Mesendoderm (in vitro differentiated cells): ENCODE results near the gene MAN1B1.

Experiments used
- DNase-seq: peaks from one replicate; pipeline ENCODE4 v3.0.0; 2013
- H2AK5ac ChIP-seq: 2 replicates; pipeline ENCODE4 v1.6.1; 2013; ENCODE audit warnings: low read length, inconsistent platforms
- H2BK120ac ChIP-seq: 2 replicates; pipeline ENCODE4 v1.6.1; 2013; ENCODE audit warnings: low read depth, mild to moderate bottlenecking, low read length, moderate library complexity, mixed read lengths
- H2BK15ac ChIP-seq: replicated peaks from 2 replicates; pipeline ENCODE4 v1.6.1; 2013; ENCODE audit warnings: low read depth, mild to moderate bottlenecking, moderate library complexity
- H2BK5ac ChIP-seq: 2 replicates; pipeline ENCODE4 v1.6.1; 2013; ENCODE audit warnings: low read length, inconsistent platforms
- H3K18ac ChIP-seq: 2 replicates; pipeline ENCODE4 v1.6.1; 2013; ENCODE audit warnings: mild to moderate bottlenecking, low read length, mixed read lengths
- H3K23ac ChIP-seq: one replicate; pipeline ENCODE4 v1.6.1; 2013; ENCODE audit warnings: low read length
- H3K27ac ChIP-seq: 2 replicates; pipeline ENCODE4 v1.5.1; 2013; ENCODE audit warnings: low read depth, mild to moderate bottlenecking, inconsistent platforms, low read length, moderate library complexity
- H3K27me3 ChIP-seq: 2 replicates; pipeline ENCODE4 v1.6.1; 2013; ENCODE audit warnings: low read length, control low read depth, mild to moderate bottlenecking, inconsistent platforms; ENCODE audit not compliant: insufficient read depth, poor library complexity
- H3K36me3 ChIP-seq: 2 replicates; pipeline ENCODE4 v1.6.1; 2013; ENCODE audit warnings: low read length, inconsistent platforms; ENCODE audit not compliant: control insufficient read depth, insufficient read depth
- H3K4ac ChIP-seq: one replicate; pipeline ENCODE4 v1.6.1; 2013; ENCODE audit warnings: low read depth, mild to moderate bottlenecking, low read length, moderate library complexity
- H3K4me1 ChIP-seq: 2 replicates; pipeline ENCODE4 v1.6.1; 2013; ENCODE audit warnings: low read depth, low read length, inconsistent platforms; ENCODE audit not compliant: control insufficient read depth
- H3K4me2 ChIP-seq: 2 replicates; pipeline ENCODE4 v1.6.1; 2013; ENCODE audit warnings: low read length
- H3K4me3 ChIP-seq: 2 replicates; pipeline ENCODE4 v1.5.1; 2013; ENCODE audit warnings: mild to moderate bottlenecking, low read length
- H3K56ac ChIP-seq: one replicate; pipeline ENCODE4 v1.6.1; 2013; ENCODE audit warnings: low read length
- H3K79me1 ChIP-seq: 2 replicates; pipeline ENCODE4 v1.6.1; 2013; ENCODE audit warnings: low read length, inconsistent platforms
- H3K79me2 ChIP-seq: 2 replicates; pipeline ENCODE4 v1.6.1; 2013; ENCODE audit warnings: mild to moderate bottlenecking, low read length; ENCODE audit not compliant: control insufficient read depth, insufficient read depth
- H3K9ac ChIP-seq: 2 replicates; pipeline ENCODE4 v1.6.1; 2013; ENCODE audit warnings: low read length, inconsistent platforms
- H4K5ac ChIP-seq: one replicate; pipeline ENCODE4 v1.6.1; 2013; ENCODE audit warnings: low read length
- H4K8ac ChIP-seq: one replicate; pipeline ENCODE4 v1.6.1; 2013; ENCODE audit warnings: low read depth, mild to moderate bottlenecking, control low read depth, low read length, moderate library complexity
- WGBS: extraction: QIAGEN DNeasy Blood & Tissue Kit; methylation state at CpG from one replicate; pipeline ENCODE4 v1.1.7; 2013; ENCODE audit warnings: low lambda C conversion rate, missing lambda C conversion rate; ENCODE audit not compliant: insufficient coverage; ENCODE audit errors: extremely low coverage; 5-methylcytosine and 5-hydroxymethylcytosine counted together

MAN1B1 gene

DNA sequence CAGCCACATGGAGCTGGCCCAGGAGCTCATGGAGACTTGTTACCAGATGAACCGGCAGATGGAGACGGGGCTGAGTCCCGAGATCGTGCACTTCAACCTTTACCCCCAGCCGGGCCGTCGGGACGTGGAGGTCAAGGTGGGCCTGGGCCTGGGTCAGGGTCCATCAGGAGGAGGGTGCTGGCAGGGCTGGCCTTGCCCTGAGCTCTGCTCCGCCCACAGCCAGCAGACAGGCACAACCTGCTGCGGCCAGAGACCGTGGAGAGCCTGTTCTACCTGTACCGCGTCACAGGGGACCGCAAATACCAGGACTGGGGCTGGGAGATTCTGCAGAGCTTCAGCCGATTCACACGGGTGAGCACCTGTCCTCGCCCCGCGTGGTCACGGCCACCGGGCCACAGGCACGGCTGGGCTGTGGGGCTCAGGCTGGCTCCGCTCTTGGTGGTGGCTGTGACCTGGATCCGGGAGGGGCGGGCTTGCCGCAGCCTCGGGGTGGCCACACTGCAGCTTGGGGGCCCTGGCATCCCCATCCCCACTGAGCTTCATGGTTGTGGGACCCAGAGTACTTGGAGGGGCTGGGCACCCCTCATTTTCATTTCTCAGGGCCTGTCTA is 20.6 kb downstream of the MAN1B1 start:
- Histone ChIP-seq H3K4me3 (no peak overlapping the region), H3K4me1 (no peaks in the 10 kb centered on the region), H3K4ac (no peak overlapping the region), H2BK120ac (no peak overlapping the region), H3K79me2 (no peaks in the 10 kb centered on the region), H2AK5ac (no peak overlapping the region), H3K27ac (no peak overlapping the region), H2BK15ac (no peak overlapping the region), H3K56ac (no peak overlapping the region), H3K9ac (no peak overlapping the region), H4K5ac (no peak overlapping the region), H3K36me3 (peaks cover 14% of the 10 kb centered on the region), H3K23ac (no peak overlapping the region), H3K4me2 (no peak overlapping the region), H3K18ac (no peak overlapping the region), H2BK5ac (no peak overlapping the region), H3K27me3 (no peaks in the 10 kb centered on the region), H3K79me1 (no peaks in the 10 kb centered on the region), H4K8ac (no peak overlapping the region)
- DNase-seq: no peak
- WGBS: no CpG with 5 or more reads among the region's 27 CpGs

DNA sequence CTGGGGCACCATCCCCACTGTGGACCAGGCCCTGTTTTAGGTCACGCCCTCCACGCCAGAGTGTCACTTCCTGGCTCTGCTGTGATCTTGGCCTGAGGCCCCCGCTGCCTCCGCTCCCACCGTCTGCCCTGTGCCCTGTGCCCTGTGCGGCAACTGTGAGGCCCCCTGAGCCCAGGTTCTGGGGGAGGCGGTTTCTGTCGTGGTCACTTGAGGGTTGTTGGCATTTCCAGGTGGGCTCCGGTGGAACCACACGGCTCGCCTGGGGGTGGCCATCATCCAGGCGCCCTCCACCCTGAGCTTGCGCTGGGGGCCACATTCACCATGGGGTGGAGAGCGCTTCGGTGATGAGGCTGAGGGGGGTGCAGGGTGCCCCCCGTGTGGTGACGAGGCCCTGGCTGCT is 21.2 kb downstream of the MAN1B1 start:
- no peak for DNase-seq
- H3K4me3 ChIP-seq: no peak overlapping the region
- H3K79me1 ChIP-seq: no peaks in the 10 kb centered on the region
- H3K27me3 ChIP-seq: no peaks in the 10 kb centered on the region
- H2BK120ac ChIP-seq: no peak overlapping the region
- H3K27ac ChIP-seq: no peak overlapping the region
- H2AK5ac ChIP-seq: no peak overlapping the region
- no peak overlapping the region for H3K9ac ChIP-seq
- no peak overlapping the region for H3K18ac ChIP-seq
- H3K79me2 ChIP-seq: no peaks in the 10 kb centered on the region
- H4K5ac ChIP-seq: no peak overlapping the region
- no CpG with 5 or more reads among the region's 17 CpGs for WGBS
- H2BK15ac ChIP-seq: no peak overlapping the region
- H3K23ac ChIP-seq: no peak overlapping the region
- no peaks in the 10 kb centered on the region for H3K4me1 ChIP-seq
- H3K56ac ChIP-seq: no peak overlapping the region
- H3K36me3 ChIP-seq: peaks cover 9% of the 10 kb centered on the region
- H3K4ac ChIP-seq: no peak overlapping the region
- H3K4me2 ChIP-seq: no peak overlapping the region
- H2BK5ac ChIP-seq: no peak overlapping the region
- no peak overlapping the region for H4K8ac ChIP-seq

GRCh38 chr9:137108608-137109249 is 21.9 kb downstream of the MAN1B1 start:
- no peak overlapping the region for H3K23ac ChIP-seq
- no peak overlapping the region for H4K8ac ChIP-seq
- H3K56ac ChIP-seq: no peak overlapping the region
- peaks cover 2% of the 10 kb centered on the region for H3K36me3 ChIP-seq
- no peak overlapping the region for H3K18ac ChIP-seq
- H2BK15ac ChIP-seq: no peak overlapping the region
- H3K4ac ChIP-seq: no peak overlapping the region
- H2BK5ac ChIP-seq: no peak overlapping the region
- peaks cover 3% of the 10 kb centered on the region for H3K27me3 ChIP-seq
- H3K4me2 ChIP-seq: no peak overlapping the region
- H3K79me1 ChIP-seq: no peaks in the 10 kb centered on the region
- H3K9ac ChIP-seq: no peak overlapping the region
- no peaks in the 10 kb centered on the region for H3K79me2 ChIP-seq
- DNase-seq: no peak
- WGBS: no CpG with 5 or more reads among the region's 29 CpGs
- H2AK5ac ChIP-seq: no peak overlapping the region
- H2BK120ac ChIP-seq: no peak overlapping the region
- H3K4me3 ChIP-seq: no peak overlapping the region
- no peak overlapping the region for H4K5ac ChIP-seq
- H3K4me1 ChIP-seq: no peaks in the 10 kb centered on the region
- no peak overlapping the region for H3K27ac ChIP-seq

GRCh38 chr9:137109250-137110146 is 22.7 kb downstream of the MAN1B1 start:
- Histone ChIP-seq H3K4me2 (no peak overlapping the region), H3K4me3 (no peak overlapping the region), H3K4me1 (no peaks in the 10 kb centered on the region), H4K5ac (no peak overlapping the region), H2BK15ac (no peak overlapping the region), H3K56ac (no peak overlapping the region), H3K79me2 (no peaks in the 10 kb centered on the region), H3K4ac (no peak overlapping the region), H3K79me1 (no peaks in the 10 kb centered on the region), H2AK5ac (no peak overlapping the region), H3K27ac (no peak overlapping the region), H2BK120ac (no peak overlapping the region), H3K23ac (no peak overlapping the region), H3K18ac (no peak overlapping the region), H4K8ac (no peak overlapping the region), H3K27me3 (peaks cover 5% of the 10 kb centered on the region), H3K36me3 (no peaks in the 10 kb centered on the region), H3K9ac (no peak overlapping the region), H2BK5ac (no peak overlapping the region)
- DNase-seq: no peak
- WGBS: no CpG with 5 or more reads among the region's 34 CpGs

GRCh38 chr9:137110147-137110910 is 23.5 kb downstream of the MAN1B1 start:
- H3K4ac ChIP-seq: no peak overlapping the region
- H3K27me3 ChIP-seq: peaks cover 13% of the 10 kb centered on the region
- no peak overlapping the region for H4K8ac ChIP-seq
- H3K79me1 ChIP-seq: no peaks in the 10 kb centered on the region
- no peak overlapping the region for H3K9ac ChIP-seq
- no peaks in the 10 kb centered on the region for H3K4me1 ChIP-seq
- H3K4me3 ChIP-seq: no peak overlapping the region
- H3K4me2 ChIP-seq: no peak overlapping the region
- H2BK15ac ChIP-seq: no peak overlapping the region
- H2AK5ac ChIP-seq: no peak overlapping the region
- H3K18ac ChIP-seq: no peak overlapping the region
- no peak overlapping the region for H3K23ac ChIP-seq
- WGBS: no CpG with 5 or more reads among the region's 38 CpGs
- H3K56ac ChIP-seq: no peak overlapping the region
- no peaks in the 10 kb centered on the region for H3K79me2 ChIP-seq
- no peak overlapping the region for H4K5ac ChIP-seq
- H3K27ac ChIP-seq: no peak overlapping the region
- DNase-seq: no peak
- H3K36me3 ChIP-seq: no peaks in the 10 kb centered on the region
- H2BK120ac ChIP-seq: no peak overlapping the region
- H2BK5ac ChIP-seq: no peak overlapping the region
